ENCODE results near the gene TINAGL1. TPM values are rescaled to one million over a fixed set of nuclear protein-coding genes. Genes with fewer than 3 reads are reported as not detected.

The TINAGL1 gene
- total RNA-seq, 4 donors from 2014 or later: 152 to 368 (median 248) TPM

DNA sequence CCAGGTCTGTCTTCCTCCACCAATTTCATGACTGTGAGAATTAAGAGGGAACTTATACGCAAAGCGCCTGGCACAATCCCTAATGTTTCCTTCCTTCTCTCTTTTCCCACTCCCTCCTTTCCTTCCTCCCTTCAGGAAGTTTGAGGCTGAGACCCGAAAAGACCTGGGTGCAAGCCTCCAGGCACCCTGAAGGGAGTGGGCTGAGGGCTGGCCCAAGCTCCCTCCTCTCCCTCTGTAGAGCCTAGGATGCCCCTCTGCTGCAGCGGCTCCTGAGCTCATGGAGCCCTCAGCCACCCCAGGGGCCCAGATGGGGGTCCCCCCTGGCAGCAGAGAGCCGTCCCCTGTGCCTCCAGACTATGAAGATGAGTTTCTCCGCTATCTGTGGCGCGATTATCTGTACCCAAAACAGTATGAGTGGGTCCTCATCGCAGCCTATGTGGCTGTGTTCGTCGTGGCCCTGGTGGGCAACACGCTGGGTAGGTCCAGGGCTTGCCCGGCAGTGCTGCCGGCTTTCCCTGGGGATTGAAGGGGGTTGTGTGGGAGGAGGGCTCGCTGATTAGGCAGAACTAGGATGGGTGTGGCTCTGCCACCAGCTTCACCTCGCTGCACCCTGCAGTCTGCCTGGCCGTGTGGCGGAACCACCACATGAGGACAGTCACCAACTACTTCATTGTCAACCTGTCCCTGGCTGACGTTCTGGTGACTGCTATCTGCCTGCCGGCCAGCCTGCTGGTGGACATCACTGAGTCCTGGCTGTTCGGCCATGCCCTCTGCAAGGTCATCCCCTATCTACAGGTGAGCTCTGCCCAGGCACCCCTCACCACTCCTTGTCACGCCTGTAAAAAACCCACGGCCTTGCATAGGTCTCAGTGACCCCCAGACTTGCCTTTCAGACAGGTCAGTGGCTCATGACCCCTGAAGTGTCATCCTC, 42.9 kb downstream of the TINAGL1 start:
- no peak for ATAC-seq
- TF ChIP-seq EP300 (IDR thresholded peaks at IDR 0.05) (no peak), POLR2A (IDR thresholded peaks at IDR 0.05) (no peak), POLR2AphosphoS5 (IDR thresholded peaks at IDR 0.05) (no peak)
- TF ChIP-seq, protein P1, sequence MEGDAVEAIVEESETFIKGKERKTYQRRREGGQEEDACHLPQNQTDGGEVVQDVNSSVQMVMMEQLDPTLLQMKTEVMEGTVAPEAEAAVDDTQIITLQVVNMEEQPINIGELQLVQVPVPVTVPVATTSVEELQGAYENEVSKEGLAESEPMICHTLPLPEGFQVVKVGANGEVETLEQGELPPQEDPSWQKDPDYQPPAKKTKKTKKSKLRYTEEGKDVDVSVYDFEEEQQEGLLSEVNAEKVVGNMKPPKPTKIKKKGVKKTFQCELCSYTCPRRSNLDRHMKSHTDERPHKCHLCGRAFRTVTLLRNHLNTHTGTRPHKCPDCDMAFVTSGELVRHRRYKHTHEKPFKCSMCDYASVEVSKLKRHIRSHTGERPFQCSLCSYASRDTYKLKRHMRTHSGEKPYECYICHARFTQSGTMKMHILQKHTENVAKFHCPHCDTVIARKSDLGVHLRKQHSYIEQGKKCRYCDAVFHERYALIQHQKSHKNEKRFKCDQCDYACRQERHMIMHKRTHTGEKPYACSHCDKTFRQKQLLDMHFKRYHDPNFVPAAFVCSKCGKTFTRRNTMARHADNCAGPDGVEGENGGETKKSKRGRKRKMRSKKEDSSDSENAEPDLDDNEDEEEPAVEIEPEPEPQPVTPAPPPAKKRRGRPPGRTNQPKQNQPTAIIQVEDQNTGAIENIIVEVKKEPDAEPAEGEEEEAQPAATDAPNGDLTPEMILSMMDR (IDR thresholded peaks at IDR 0.05): no peak
- Histone ChIP-seq H3K4me3 (no peak overlapping the region), H3K27ac (no peak overlapping the region), H3K27me3 (peaks cover 44% of the 10 kb centered on the region), H3K36me3 (no peaks in the 10 kb centered on the region), H3K9me3 (no peaks in the 10 kb centered on the region), H3K4me1 (peaks cover 0 to 14% (median 11%) of the 10 kb centered on the region in 3 donors)
- 77 to 100% methylated on average over 2 to 11 of the region's 23 CpGs for WGBS, 2 donors (ENCODE audit: low coverage in 1 of 2)

DNA sequence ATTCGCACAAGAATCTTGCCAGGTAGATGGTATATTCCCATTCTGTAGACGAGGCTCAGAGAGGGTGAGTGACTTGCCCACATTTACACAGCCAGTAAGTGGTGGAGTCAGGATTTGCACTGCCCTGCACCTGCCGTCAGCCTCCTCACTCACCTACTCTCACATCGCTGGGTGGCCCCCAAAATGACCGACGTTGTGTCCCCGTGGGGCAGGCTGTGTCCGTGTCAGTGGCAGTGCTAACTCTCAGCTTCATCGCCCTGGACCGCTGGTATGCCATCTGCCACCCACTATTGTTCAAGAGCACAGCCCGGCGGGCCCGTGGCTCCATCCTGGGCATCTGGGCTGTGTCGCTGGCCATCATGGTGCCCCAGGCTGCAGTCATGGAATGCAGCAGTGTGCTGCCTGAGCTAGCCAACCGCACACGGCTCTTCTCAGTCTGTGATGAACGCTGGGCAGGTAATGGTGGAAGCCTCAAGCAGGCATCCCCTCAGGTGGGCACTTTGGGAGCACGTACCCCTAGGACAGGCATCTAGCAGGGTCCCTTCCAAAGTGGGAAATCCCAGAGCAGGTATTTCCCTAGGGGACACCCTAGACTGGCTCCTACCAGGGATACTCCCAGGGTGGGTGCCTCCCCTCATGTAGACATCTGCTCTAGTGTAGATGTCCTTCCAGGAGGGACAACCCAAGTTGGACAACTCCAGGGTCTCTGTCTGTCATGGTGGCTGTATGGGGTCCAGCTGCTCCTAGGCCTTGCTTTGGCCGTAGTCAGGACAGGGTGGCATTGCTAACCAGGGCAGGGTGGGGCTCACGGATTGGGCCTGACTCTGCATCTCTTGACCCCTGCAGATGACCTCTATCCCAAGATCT, 44.5 kb downstream of the TINAGL1 start:
- Histone ChIP-seq H3K36me3 (no peaks in the 10 kb centered on the region), H3K27me3 (peaks cover 35% of the 10 kb centered on the region), H3K9me3 (no peaks in the 10 kb centered on the region), H3K27ac (no peak overlapping the region), H3K4me3 (no peak overlapping the region), H3K4me1 (peaks cover 0 to 14% (median 11%) of the 10 kb centered on the region in 3 donors)
- 89 to 93% methylated on average over 3 to 8 of the region's 20 CpGs for WGBS, 2 donors (ENCODE audit: low coverage in 1 of 2)
- TF ChIP-seq EP300 (IDR thresholded peaks at IDR 0.05): no peak
- TF ChIP-seq, protein P1 (IDR thresholded peaks at IDR 0.05): no peak
- no peak for TF ChIP-seq POLR2A (IDR thresholded peaks at IDR 0.05)
- no peak for TF ChIP-seq POLR2AphosphoS5 (IDR thresholded peaks at IDR 0.05)
- ATAC-seq: no peak

DNA sequence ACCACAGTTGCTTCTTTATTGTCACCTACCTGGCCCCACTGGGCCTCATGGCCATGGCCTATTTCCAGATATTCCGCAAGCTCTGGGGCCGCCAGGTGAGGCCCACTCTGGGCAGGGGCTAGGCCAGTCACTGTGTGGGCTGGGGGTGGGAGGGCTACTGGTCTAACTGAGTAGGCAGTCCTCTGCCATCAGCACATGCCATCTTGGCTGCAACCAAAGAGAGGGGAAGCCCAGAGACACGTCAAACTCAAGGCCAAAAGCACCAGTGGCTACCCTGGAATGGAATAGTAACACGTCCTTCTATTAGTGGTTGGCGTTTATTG, 45.1 kb downstream of the TINAGL1 start:
- Histone ChIP-seq H3K36me3 (peaks cover 0 to 1% of the 10 kb centered on the region in 2 donors), H3K27ac (no peak overlapping the region), H3K4me3 (no peak overlapping the region), H3K9me3 (no peaks in the 10 kb centered on the region), H3K27me3 (peaks cover 31% of the 10 kb centered on the region), H3K4me1 (peaks cover 0 to 20% (median 11%) of the 10 kb centered on the region in 3 donors)
- TF ChIP-seq, protein P1 (IDR thresholded peaks at IDR 0.05): no peak
- TF ChIP-seq POLR2A (IDR thresholded peaks at IDR 0.05) (no peak), POLR2AphosphoS5 (IDR thresholded peaks at IDR 0.05) (no peak), EP300 (IDR thresholded peaks at IDR 0.05) (no peak)
- ATAC-seq: no peak
- WGBS, 2 donors (ENCODE audit: low coverage in 1 of 2): 86% methylated on average over 2 to 3 of the region's 5 CpGs

DNA sequence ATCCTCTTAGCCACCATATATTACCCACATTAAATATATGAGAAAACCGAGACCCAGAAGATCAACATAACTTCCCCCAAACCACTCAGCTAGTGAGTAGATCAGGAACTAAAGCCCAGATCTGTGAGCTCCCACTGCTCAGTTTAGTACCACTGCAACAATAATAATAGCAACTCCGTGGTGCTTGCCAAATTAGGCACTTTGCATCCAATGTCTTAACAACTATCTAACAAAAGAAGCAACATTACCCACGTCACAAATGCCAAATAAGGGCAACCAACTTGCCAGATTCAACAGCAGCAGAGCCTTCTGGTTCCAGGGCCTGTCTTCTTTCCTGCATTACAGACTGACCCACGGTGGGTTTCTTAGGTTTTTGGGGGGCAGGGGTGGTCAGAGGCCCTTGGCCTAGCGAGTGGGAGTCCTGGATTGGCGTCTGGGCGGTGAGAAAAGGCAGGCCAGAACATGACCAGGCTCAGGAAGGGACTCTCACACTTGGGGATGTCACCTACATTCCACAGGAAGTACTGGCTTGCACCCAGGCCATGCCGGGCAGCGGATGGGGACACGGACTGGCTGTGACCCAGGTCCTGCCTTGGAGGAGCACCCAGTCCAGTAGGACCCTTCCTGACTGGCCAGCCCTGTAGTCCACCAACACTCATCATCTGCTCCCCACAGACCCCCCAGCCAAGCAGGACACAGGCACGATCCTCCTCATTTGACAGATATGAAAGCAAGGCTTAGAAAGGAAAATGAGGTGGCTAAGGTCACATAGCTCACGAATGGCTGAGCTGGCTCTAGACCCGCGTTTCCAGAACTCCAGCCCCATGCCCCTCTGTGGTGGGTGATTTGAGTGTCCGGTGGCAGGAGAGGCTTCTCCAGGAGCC, 45.8 kb downstream of the TINAGL1 start:
- Histone ChIP-seq H3K27ac (no peak overlapping the region), H3K27me3 (peaks cover 25% of the 10 kb centered on the region), H3K4me3 (no peak overlapping the region), H3K9me3 (no peaks in the 10 kb centered on the region), H3K4me1 (peaks cover 0 to 26% (median 11%) of the 10 kb centered on the region in 3 donors), H3K36me3 (peaks cover 0 to 6% of the 10 kb centered on the region in 2 donors)
- no peak for TF ChIP-seq POLR2AphosphoS5 (IDR thresholded peaks at IDR 0.05)
- TF ChIP-seq POLR2A (IDR thresholded peaks at IDR 0.05): no peak
- no peak for TF ChIP-seq EP300 (IDR thresholded peaks at IDR 0.05)
- TF ChIP-seq, protein P1 (IDR thresholded peaks at IDR 0.05): no peak
- 43 to 65% methylated on average over 3 of the region's 15 CpGs for WGBS, 2 donors (ENCODE audit: low coverage in 1 of 2)
- ATAC-seq: no peak

Data from gastroesophageal sphincter (tissue), 4 donors.